Superior temporal gyrus (tissue), 1 donor: ENCODE data around the gene CYSTM1.
"Not testable (repeated sequence)": the region's sequence is repeated elsewhere in the genome, so short reads cannot be mapped to it uniquely, and the experiment has no call there.

Experiments used
- DNase-seq: peaks from one replicate; pipeline ENCODE4 v3.0.0-alpha.2; 2016; ENCODE audit errors: extremely low spot score

The CYSTM1 gene

GRCh38 chr5:140150201-140150600, 24.8 kb upstream of the CYSTM1 start:
- DNase-seq, result no peak

- DNase-seq, result no peak
These were observed 23.6 kb upstream of the CYSTM1 start for GRCh38 chr5:140151144-140152021.

- no peak for DNase-seq
These were observed 22.7 kb upstream of the CYSTM1 start for GRCh38 chr5:140152022-140152999.

- no peak for DNase-seq
These were observed 21.7 kb upstream of the CYSTM1 start for GRCh38 chr5:140153255-140153654.

- no peak for DNase-seq
These were observed 21.1 kb upstream of the CYSTM1 start for GRCh38 chr5:140153905-140154304.

- not testable (repeated sequence) for DNase-seq
These were observed 20.1 kb upstream of the CYSTM1 start for GRCh38 chr5:140154710-140155381.

DNA sequence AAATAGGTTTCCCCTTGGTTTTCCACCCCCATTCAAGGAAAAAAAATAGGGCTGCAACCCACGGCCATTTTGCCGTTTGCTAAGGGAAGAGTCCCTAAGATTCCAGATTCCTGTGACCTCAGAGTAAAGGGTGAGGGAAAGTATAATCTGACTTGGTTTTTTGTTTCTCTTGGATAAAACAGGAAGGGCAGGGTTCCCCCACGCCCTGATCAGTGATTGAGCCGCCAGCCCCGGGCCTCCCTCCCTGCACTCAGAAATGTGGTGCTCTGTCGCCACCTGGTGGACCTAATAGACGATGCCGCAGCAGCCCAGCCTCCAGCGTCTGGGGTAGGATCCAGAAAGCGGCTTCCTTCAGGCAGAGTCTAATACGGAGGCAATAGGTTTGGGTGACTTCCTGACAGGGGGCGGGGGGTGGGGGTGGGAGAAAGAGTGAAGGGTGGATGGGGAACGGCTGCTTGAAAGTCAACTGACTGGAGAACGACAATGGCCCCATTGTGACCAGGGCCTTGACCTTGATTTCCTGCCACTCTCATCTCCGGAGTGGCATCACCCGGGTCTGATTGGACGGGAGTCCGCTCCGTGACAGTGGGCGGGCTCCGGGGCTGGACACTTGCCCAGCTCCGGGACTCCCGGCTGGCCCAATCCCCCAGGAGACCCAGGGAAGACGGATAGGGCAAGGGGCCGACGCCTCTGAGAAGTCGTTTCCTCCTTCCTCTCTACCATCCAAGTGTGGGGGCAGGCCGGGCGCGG, 17.8 kb upstream of the CYSTM1 start:
- DNase-seq, result peak; percentile 96

DNA sequence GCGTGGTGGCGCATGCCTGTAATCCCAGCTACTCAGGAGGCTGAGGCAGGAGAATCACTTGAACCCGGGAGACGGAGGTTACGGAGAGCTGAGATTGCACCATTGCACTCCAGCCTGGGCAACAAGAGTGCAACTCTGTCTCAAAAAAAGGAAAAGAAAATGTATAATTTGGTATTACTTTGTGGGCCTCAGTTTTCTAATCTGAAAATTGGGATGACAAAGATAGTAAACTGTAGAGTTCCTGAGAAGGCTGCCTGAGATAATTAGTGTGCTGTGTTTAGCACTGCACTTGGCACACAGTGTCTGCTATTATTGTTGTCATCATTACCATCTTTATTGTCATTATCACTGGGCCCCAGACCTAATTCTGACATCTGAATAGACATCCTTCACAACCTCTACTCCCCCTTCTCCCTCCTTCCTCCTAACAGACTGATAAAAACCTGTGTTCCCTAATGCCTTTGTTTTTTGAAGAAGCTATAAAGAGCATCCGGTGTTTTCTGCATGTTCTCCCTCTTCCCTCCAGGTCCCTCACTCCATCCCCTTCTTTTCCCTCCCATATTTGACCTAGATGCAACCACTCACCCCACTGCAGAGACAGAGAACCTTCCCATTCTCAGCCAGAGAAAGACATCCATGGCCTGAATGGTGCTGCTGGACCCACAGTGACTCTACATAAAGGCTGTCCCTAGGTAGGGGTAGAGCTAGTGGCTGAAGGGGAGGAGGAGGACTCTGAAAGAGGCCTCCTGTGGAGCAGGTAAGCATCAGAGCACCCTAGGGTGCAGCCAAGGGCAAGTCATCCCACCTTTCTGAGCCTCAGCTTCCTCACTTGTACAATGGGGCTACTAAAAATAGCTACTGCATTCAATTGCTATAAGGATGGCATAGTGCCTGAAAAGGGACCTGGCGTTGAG, 15.7 kb upstream of the CYSTM1 start:
- no peak for DNase-seq

GRCh38 chr5:140162275-140162674, 12.7 kb upstream of the CYSTM1 start:
- no peak for DNase-seq

DNA sequence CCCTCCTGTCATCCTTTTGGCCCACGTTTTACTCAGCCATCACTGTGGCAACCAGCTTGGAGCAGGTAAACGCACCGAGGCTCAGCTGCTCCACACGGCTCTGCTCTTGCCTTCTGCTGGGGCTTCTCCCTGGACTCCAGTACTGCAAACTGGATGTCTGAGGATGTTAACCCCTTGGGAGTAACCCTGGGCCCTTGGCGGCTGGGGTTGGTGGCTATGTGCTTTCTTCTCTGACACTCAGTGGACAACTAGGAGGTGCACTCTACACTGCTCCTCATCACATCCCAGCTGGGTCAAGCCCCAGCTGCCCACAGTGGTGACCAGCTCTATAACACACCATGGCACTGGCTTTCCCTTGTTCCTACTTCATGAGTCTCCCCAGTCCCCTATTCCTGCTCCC, 12.2 kb upstream of the CYSTM1 start:
- DNase-seq, result no peak

DNA sequence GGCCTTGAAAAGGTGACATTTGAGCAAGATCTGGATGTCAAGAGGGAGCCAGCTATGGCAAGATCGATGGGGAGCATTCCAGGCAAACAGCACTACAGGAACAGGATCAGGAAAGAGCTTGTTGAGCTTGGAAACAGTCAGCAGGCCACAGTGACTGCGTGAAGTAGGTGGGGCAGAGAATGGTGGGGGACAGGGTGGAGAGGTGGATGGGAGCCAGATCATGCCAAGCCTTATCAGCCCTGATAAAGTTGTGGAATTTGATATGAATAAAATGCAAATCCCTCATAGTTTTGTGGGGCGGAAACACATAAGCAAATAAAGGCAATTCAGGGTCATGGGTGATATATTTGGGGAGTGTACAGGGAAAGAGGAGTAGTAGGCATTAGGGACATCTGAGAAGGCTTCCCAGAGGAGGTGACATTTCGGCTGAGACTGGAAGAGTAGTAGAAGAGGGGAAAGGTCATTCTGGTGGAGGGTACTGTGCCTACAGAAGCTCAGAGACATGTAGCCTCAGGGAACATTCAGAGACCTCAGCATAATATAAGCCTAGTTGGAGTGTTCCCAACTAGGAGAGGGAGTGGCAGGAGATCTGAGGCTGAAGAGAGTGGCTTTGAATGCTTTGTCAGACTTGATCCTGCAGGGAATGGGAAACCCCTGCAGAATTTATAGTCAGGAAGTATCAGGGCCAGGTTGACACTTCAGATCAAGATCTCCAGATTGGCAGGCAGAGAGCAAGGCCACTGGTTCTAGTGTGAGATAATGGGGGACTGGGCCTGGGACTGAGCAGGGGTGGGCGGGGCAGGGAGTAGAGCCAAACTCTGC, 9.7 kb upstream of the CYSTM1 start:
- DNase-seq, result no peak

- DNase-seq, result no peak
These were observed 9.1 kb upstream of the CYSTM1 start for GRCh38 chr5:140165923-140166270.

DNA sequence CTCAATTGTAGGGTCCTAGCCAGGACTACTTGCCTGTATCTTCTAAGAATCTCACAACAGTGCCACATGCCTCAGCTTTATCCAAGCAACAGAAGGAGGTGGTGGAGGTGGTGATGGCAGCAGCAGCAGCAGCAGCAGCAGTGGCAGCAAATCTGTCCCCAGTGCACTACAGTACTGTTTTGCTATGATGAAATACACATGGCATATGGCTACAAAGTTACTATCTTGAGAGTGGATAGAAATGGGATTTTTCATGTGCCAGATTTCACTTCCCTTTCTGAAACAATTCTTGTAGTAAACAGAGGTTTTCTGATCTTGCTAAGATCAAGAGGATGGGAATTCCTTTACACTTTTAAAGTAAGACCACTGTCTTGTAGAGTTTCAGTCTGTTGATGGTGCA, 8.1 kb upstream of the CYSTM1 start:
- peak; percentile 55 for DNase-seq

DNA sequence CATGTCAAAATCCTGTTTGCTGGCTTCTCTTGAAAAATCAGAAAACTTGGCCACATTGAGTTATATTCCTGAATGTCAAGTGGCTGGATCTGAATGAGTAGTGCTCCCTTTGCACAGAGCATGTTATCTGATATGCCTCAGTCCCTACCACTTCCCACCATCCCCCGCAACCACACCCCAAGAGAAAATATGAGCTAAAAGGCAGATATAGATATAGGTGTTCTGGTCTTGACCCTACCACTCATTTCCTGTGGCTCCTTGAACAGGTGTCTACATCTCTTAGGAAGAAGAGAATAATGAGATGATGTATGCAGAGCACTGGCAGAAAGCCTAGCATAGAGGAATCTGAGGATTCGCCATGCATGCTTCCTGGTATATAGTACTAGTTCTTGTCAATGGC, 6.6 kb upstream of the CYSTM1 start:
- DNase-seq, result no peak

- no peak for DNase-seq
These were observed 5.6 kb upstream of the CYSTM1 start for GRCh38 chr5:140169410-140169809.

GRCh38 chr5:140172483-140172882, 2.5 kb upstream of the CYSTM1 start:
- DNase-seq, result no peak

DNA sequence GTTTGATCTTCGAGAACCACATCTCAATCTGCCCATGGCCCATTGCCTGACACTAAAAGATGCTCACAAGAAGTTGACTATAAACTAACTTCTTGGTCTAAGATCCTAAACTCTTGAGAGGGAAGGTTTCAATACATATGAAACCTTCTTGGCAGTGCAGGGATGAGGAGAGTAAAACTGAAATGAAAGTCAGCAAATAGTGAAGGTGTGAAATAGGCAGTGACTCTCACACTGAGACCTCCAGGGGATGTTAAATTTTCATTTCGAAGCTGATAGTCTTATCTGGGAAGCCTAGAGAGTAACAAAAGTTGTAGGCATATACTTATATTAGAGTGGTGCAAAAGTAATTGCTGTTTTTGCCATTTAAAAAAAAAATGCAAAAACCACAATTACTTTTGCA, 974 bp upstream of the CYSTM1 start:
- no peak for DNase-seq

DNA sequence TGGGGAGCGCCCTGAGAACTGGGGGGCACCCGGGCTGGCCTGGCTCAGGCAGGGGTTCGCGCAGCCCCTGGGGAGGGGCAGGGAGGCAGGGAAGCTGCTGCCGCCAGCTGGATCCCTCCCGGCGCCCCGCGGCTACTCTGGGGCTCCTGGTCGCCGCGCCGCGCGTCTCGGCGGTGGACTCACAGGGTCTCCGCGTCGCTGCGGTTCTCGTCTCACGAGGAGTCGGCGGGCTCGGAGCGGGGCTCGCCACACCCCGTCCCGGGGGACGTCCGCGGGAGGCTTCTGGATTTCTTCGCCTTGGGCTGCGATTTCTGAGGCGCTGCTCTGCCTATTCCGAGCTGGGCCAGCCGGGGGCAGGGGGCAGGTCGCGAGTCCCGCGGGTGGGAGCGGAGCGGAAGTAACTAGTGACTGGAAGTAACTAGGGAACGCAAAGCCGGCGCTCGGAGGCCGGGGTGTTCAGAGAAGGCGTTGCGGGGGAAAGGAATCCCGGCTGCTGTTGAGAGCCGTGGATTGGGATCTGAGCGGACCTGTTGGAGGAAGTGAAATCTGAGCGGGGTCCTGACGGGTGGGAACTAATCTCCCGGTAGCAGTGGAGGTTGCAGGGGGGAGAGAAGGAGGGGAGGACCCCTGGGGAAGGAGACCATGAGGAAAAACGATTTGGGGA, 511 bp downstream of the CYSTM1 start:
- peak; percentile 31 for DNase-seq

GRCh38 chr5:140176031-140176387, 1.0 kb downstream of the CYSTM1 start:
- no peak for DNase-seq
